ENCODE measurements around the gene TMEM134.

The TMEM134 gene

GRCh38 chr11:67492069-67492727 lies 23.1 kb upstream of the TMEM134 start:
- H3K27me3 ChIP-seq (ENCODE audit: low read depth, low read length) = no peaks in the 10 kb centered on the region
- H3K36me3 ChIP-seq (replicated peaks; ENCODE audit: low read depth, low read length) = peaks cover 69% of the 10 kb centered on the region
- H3K9me3 ChIP-seq (ENCODE audit: insufficient read depth, low read length) = no peaks in the 10 kb centered on the region
- no peak overlapping the region for H3K4me3 ChIP-seq (ENCODE audit: low read length)
- no peak overlapping the region for H3K9ac ChIP-seq (ENCODE audit: low read length)
- no peak overlapping the region for H2AFZ ChIP-seq (ENCODE audit: low read depth, low read length)
- H3K4me2 ChIP-seq (ENCODE audit: low read length) = no peak overlapping the region
- peaks cover 4% of the 10 kb centered on the region; the same call in 1 of the 2 replicates for H4K20me1 ChIP-seq (ENCODE audit: insufficient read depth, low read length)
- H3K27ac ChIP-seq (ENCODE audit: low read length) = no peak overlapping the region
- TF ChIP-seq EZH2phosphoT487 (IDR thresholded peaks at IDR 0.05; ENCODE audit: low read depth) = no peak
- H3K79me2 ChIP-seq (ENCODE audit: low read length) = peaks cover 5% of the 10 kb centered on the region; the same call in 1 of the 2 replicates
- H3K4me1 ChIP-seq (ENCODE audit: low read length) = peaks cover 9% of the 10 kb centered on the region

- H3K4me1 ChIP-seq (ENCODE audit: low read length) = peaks cover 16% of the 10 kb centered on the region
- H2AFZ ChIP-seq (ENCODE audit: low read depth, low read length) = no peak overlapping the region
- H3K27me3 ChIP-seq (ENCODE audit: low read depth, low read length) = no peaks in the 10 kb centered on the region
- no peak overlapping the region for H3K9ac ChIP-seq (ENCODE audit: low read length)
- no peak for TF ChIP-seq EZH2phosphoT487 (IDR thresholded peaks at IDR 0.05; ENCODE audit: low read depth)
- TF ChIP-seq CTCF (IDR thresholded peaks at IDR 0.05; ENCODE audit: low read depth, low read length) = no peak
- H3K4me3 ChIP-seq (ENCODE audit: low read length) = no peak overlapping the region
- H4K20me1 ChIP-seq (ENCODE audit: insufficient read depth, low read length) = peaks cover 9% of the 10 kb centered on the region; the same call in 1 of the 2 replicates
- peaks cover 11% of the 10 kb centered on the region for H3K79me2 ChIP-seq (ENCODE audit: low read length)
- no peaks in the 10 kb centered on the region for H3K9me3 ChIP-seq (ENCODE audit: insufficient read depth, low read length)
- no peak overlapping the region for H3K27ac ChIP-seq (ENCODE audit: low read length)
- peaks cover 73% of the 10 kb centered on the region for H3K36me3 ChIP-seq (replicated peaks; ENCODE audit: low read depth, low read length)
- no peak overlapping the region for H3K4me2 ChIP-seq (ENCODE audit: low read length)
Measured at GRCh38 chr11:67491276-67492068, 22.4 kb upstream of the TMEM134 start.

- no peak overlapping the region for H2AFZ ChIP-seq (ENCODE audit: low read depth, low read length)
- no peak overlapping the region for H3K27ac ChIP-seq (ENCODE audit: low read length)
- H3K4me3 ChIP-seq (ENCODE audit: low read length) = no peak overlapping the region
- no peak overlapping the region for H3K9ac ChIP-seq (ENCODE audit: low read length)
- peaks cover 71% of the 10 kb centered on the region for H3K36me3 ChIP-seq (replicated peaks; ENCODE audit: low read depth, low read length)
- H4K20me1 ChIP-seq (ENCODE audit: insufficient read depth, low read length) = peaks cover 10% of the 10 kb centered on the region; the same call in 1 of the 2 replicates
- no peak overlapping the region for H3K4me2 ChIP-seq (ENCODE audit: low read length)
- H3K9me3 ChIP-seq (ENCODE audit: insufficient read depth, low read length) = no peaks in the 10 kb centered on the region
- H3K79me2 ChIP-seq (ENCODE audit: low read length) = peaks cover 18% of the 10 kb centered on the region
- peaks cover 24% of the 10 kb centered on the region for H3K4me1 ChIP-seq (ENCODE audit: low read length)
- no peak for TF ChIP-seq CTCF (IDR thresholded peaks at IDR 0.05; ENCODE audit: low read depth, low read length)
- no peak for TF ChIP-seq EZH2phosphoT487 (IDR thresholded peaks at IDR 0.05; ENCODE audit: low read depth)
- no peaks in the 10 kb centered on the region for H3K27me3 ChIP-seq (ENCODE audit: low read depth, low read length)
Measured at GRCh38 chr11:67490727-67491065, 21.6 kb upstream of the TMEM134 start.

GRCh38 chr11:67489885-67490726 lies 21.1 kb upstream of the TMEM134 start:
- Histone ChIP-seq H3K4me2 (ENCODE audit: low read length) (no peak overlapping the region), H2AFZ (ENCODE audit: low read depth, low read length) (no peak overlapping the region), H3K79me2 (ENCODE audit: low read length) (peaks cover 24% of the 10 kb centered on the region), H3K27me3 (ENCODE audit: low read depth, low read length) (no peaks in the 10 kb centered on the region), H4K20me1 (ENCODE audit: insufficient read depth, low read length) (peaks cover 10% of the 10 kb centered on the region; the same call in 1 of the 2 replicates), H3K27ac (ENCODE audit: low read length) (no peak overlapping the region), H3K36me3 (replicated peaks; ENCODE audit: low read depth, low read length) (peaks cover 66% of the 10 kb centered on the region), H3K9me3 (ENCODE audit: insufficient read depth, low read length) (no peaks in the 10 kb centered on the region), H3K4me3 (ENCODE audit: low read length) (no peak overlapping the region), H3K4me1 (ENCODE audit: low read length) (peaks cover 30% of the 10 kb centered on the region), H3K9ac (ENCODE audit: low read length) (no peak overlapping the region)
- TF ChIP-seq EZH2phosphoT487 (IDR thresholded peaks at IDR 0.05; ENCODE audit: low read depth) (no peak), CTCF (IDR thresholded peaks at IDR 0.05; ENCODE audit: low read depth, low read length) (no peak)
